Mesendoderm (in vitro differentiated cells): Measurements from ENCODE around the gene QSOX2.
A peak's percentile ranks its signal among the peaks of the same experiment; 100 is the strongest.

Source experiments
- DNase-seq: peaks from one replicate; pipeline ENCODE4 v3.0.0; 2013
- H2AK5ac ChIP-seq: 2 replicates; pipeline ENCODE4 v1.6.1; 2013; ENCODE audit warnings: low read length, inconsistent platforms
- H2BK120ac ChIP-seq: 2 replicates; pipeline ENCODE4 v1.6.1; 2013; ENCODE audit warnings: low read depth, mild to moderate bottlenecking, low read length, moderate library complexity, mixed read lengths
- H2BK15ac ChIP-seq: replicated peaks from 2 replicates; pipeline ENCODE4 v1.6.1; 2013; ENCODE audit warnings: low read depth, mild to moderate bottlenecking, moderate library complexity
- H2BK5ac ChIP-seq: 2 replicates; pipeline ENCODE4 v1.6.1; 2013; ENCODE audit warnings: low read length, inconsistent platforms
- H3K18ac ChIP-seq: 2 replicates; pipeline ENCODE4 v1.6.1; 2013; ENCODE audit warnings: mild to moderate bottlenecking, low read length, mixed read lengths
- H3K23ac ChIP-seq: one replicate; pipeline ENCODE4 v1.6.1; 2013; ENCODE audit warnings: low read length
- H3K27ac ChIP-seq: 2 replicates; pipeline ENCODE4 v1.5.1; 2013; ENCODE audit warnings: low read depth, mild to moderate bottlenecking, inconsistent platforms, low read length, moderate library complexity
- H3K27me3 ChIP-seq: 2 replicates; pipeline ENCODE4 v1.6.1; 2013; ENCODE audit warnings: low read length, control low read depth, mild to moderate bottlenecking, inconsistent platforms; ENCODE audit not compliant: insufficient read depth, poor library complexity
- H3K36me3 ChIP-seq: 2 replicates; pipeline ENCODE4 v1.6.1; 2013; ENCODE audit warnings: low read length, inconsistent platforms; ENCODE audit not compliant: control insufficient read depth, insufficient read depth
- H3K4ac ChIP-seq: one replicate; pipeline ENCODE4 v1.6.1; 2013; ENCODE audit warnings: low read depth, mild to moderate bottlenecking, low read length, moderate library complexity
- H3K4me1 ChIP-seq: 2 replicates; pipeline ENCODE4 v1.6.1; 2013; ENCODE audit warnings: low read depth, low read length, inconsistent platforms; ENCODE audit not compliant: control insufficient read depth
- H3K4me2 ChIP-seq: 2 replicates; pipeline ENCODE4 v1.6.1; 2013; ENCODE audit warnings: low read length
- H3K4me3 ChIP-seq: 2 replicates; pipeline ENCODE4 v1.5.1; 2013; ENCODE audit warnings: mild to moderate bottlenecking, low read length
- H3K56ac ChIP-seq: one replicate; pipeline ENCODE4 v1.6.1; 2013; ENCODE audit warnings: low read length
- H3K79me1 ChIP-seq: 2 replicates; pipeline ENCODE4 v1.6.1; 2013; ENCODE audit warnings: low read length, inconsistent platforms
- H3K79me2 ChIP-seq: 2 replicates; pipeline ENCODE4 v1.6.1; 2013; ENCODE audit warnings: mild to moderate bottlenecking, low read length; ENCODE audit not compliant: control insufficient read depth, insufficient read depth
- H3K9ac ChIP-seq: 2 replicates; pipeline ENCODE4 v1.6.1; 2013; ENCODE audit warnings: low read length, inconsistent platforms
- H4K5ac ChIP-seq: one replicate; pipeline ENCODE4 v1.6.1; 2013; ENCODE audit warnings: low read length
- H4K8ac ChIP-seq: one replicate; pipeline ENCODE4 v1.6.1; 2013; ENCODE audit warnings: low read depth, mild to moderate bottlenecking, control low read depth, low read length, moderate library complexity
- WGBS: extraction: QIAGEN DNeasy Blood & Tissue Kit; methylation state at CpG from one replicate; pipeline ENCODE4 v1.1.7; 2013; ENCODE audit warnings: low lambda C conversion rate, missing lambda C conversion rate; ENCODE audit not compliant: insufficient coverage; ENCODE audit errors: extremely low coverage; 5-methylcytosine and 5-hydroxymethylcytosine counted together

QSOX2 gene

DNA sequence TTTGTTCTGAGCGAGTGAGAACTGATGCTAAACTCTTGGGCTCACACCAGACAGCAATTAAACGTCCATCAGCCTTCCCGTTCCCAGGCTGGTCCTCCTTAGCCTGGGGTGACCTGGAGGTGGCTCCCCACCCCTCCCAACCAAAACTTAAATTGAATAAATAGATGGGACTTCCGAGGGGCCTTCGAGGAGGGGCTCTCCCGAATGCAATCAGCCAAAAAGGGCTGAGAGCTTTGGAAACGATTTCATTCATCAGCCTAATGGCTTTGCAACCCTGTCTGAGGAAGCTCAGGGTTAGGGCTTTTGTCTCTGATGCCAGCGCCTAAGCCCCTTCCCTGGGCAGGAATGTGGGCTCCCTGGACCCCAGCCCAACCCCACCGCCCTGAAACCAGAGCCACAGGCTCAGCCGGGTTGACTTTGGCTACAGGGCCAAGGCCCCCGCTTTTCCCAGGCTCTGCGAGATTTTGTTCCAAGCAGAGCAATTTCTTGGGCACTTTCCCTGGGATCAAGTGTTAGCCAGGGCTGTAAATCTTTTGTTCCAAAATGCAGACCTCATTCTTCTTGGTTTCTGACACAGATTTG, 69.9 kb downstream of the QSOX2 start:
- no peak overlapping the region for H3K18ac ChIP-seq
- no peak overlapping the region for H3K27ac ChIP-seq
- H2BK15ac ChIP-seq: no peak overlapping the region
- no peak overlapping the region for H3K23ac ChIP-seq
- H3K4me3 ChIP-seq: no peak overlapping the region
- H3K9ac ChIP-seq: no peak overlapping the region
- H3K79me1 ChIP-seq: no peaks in the 10 kb centered on the region
- H3K36me3 ChIP-seq: no peaks in the 10 kb centered on the region
- H4K5ac ChIP-seq: no peak overlapping the region
- H3K4me1 ChIP-seq: peaks cover 3% of the 10 kb centered on the region
- no peak for DNase-seq
- no peak overlapping the region for H2AK5ac ChIP-seq
- no peak overlapping the region for H3K56ac ChIP-seq
- no peak overlapping the region for H2BK120ac ChIP-seq
- H3K79me2 ChIP-seq: no peaks in the 10 kb centered on the region
- no peak overlapping the region for H4K8ac ChIP-seq
- no CpG with 5 or more reads among the region's 12 CpGs for WGBS
- H3K27me3 ChIP-seq: no peaks in the 10 kb centered on the region
- no peak overlapping the region for H3K4ac ChIP-seq
- H3K4me2 ChIP-seq: no peak overlapping the region
- H2BK5ac ChIP-seq: no peak overlapping the region

DNA sequence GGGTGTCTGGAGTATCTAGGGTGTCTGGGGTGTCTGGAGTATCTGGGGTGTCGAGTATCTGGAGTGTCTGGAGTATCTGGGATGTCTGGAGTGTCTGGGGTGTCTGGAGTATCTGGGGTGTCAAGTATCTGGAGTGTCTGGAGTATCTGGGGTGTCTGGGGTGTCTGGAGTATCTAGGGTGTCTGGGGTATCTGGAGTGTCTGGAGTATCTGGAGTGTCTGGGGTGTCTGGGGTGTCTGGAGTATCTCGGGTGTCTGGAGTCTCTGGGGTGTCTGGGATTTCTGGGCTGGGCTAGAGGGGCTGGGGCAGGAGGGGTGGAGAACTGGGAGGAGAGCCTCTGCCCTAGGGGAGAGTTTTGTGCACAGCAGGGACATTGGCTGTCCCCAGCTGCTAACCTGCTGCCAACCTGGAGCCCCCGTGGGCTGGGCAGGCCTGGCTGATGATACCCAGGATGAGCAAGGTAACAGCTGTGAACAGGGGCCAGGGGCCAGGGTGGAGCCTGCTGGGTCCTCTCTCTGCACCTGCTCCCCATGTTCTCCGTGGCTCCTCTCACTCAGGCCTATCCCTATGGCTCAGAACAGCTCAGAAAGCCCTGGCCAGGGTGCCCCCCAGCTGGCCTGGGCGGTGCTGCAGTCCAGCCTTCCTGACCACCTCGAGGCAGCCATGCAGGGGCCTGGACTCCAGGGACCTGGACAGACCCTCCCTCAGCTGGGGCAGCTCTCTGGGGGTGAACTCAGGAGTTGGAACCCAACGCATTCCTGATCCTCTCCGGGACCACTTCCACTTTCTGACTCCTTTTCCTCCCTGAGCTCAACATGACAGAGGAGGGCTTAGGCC, 70.6 kb downstream of the QSOX2 start:
- no peak overlapping the region for H3K9ac ChIP-seq
- no peak overlapping the region for H2BK120ac ChIP-seq
- H3K4me1 ChIP-seq: peaks cover 3% of the 10 kb centered on the region
- no peaks in the 10 kb centered on the region for H3K36me3 ChIP-seq
- no peaks in the 10 kb centered on the region for H3K79me2 ChIP-seq
- no peak overlapping the region for H3K4me2 ChIP-seq
- no CpG with 5 or more reads among the region's 8 CpGs for WGBS
- H3K23ac ChIP-seq: no peak overlapping the region
- no peak overlapping the region for H3K27ac ChIP-seq
- H4K5ac ChIP-seq: no peak overlapping the region
- no peak for DNase-seq
- H3K79me1 ChIP-seq: no peaks in the 10 kb centered on the region
- H3K56ac ChIP-seq: no peak overlapping the region
- H3K18ac ChIP-seq: no peak overlapping the region
- H2BK5ac ChIP-seq: no peak overlapping the region
- H3K27me3 ChIP-seq: no peaks in the 10 kb centered on the region
- no peak overlapping the region for H3K4ac ChIP-seq
- no peak overlapping the region for H2BK15ac ChIP-seq
- no peak overlapping the region for H2AK5ac ChIP-seq
- H4K8ac ChIP-seq: no peak overlapping the region
- no peak overlapping the region for H3K4me3 ChIP-seq

GRCh38 chr9:136173648-136174290, 71.8 kb downstream of the QSOX2 start:
- no peak overlapping the region for H2BK5ac ChIP-seq
- H3K4me1 ChIP-seq: peaks cover 3% of the 10 kb centered on the region
- no peak overlapping the region for H4K5ac ChIP-seq
- no peak overlapping the region for H3K56ac ChIP-seq
- no peak overlapping the region for H2BK120ac ChIP-seq
- H4K8ac ChIP-seq: no peak overlapping the region
- DNase-seq: no peak
- H3K23ac ChIP-seq: no peak overlapping the region
- no peaks in the 10 kb centered on the region for H3K79me1 ChIP-seq
- H3K36me3 ChIP-seq: no peaks in the 10 kb centered on the region
- no peak overlapping the region for H3K18ac ChIP-seq
- no peak overlapping the region for H3K4me2 ChIP-seq
- no peaks in the 10 kb centered on the region for H3K79me2 ChIP-seq
- no peak overlapping the region for H2AK5ac ChIP-seq
- H2BK15ac ChIP-seq: no peak overlapping the region
- no CpG with 5 or more reads among the region's 14 CpGs for WGBS
- no peak overlapping the region for H3K9ac ChIP-seq
- H3K4ac ChIP-seq: no peak overlapping the region
- H3K4me3 ChIP-seq: no peak overlapping the region
- H3K27ac ChIP-seq: no peak overlapping the region
- H3K27me3 ChIP-seq: no peaks in the 10 kb centered on the region

GRCh38 chr9:136172412-136173079, 73.1 kb downstream of the QSOX2 start:
- Histone ChIP-seq H3K27ac (no peak overlapping the region), H3K4me3 (no peak overlapping the region), H3K79me2 (no peaks in the 10 kb centered on the region), H3K18ac (no peak overlapping the region), H2BK120ac (no peak overlapping the region), H3K9ac (no peak overlapping the region), H3K4me1 (peaks cover 3% of the 10 kb centered on the region), H3K36me3 (no peaks in the 10 kb centered on the region), H2BK15ac (no peak overlapping the region), H4K5ac (no peak overlapping the region), H2BK5ac (no peak overlapping the region), H3K23ac (no peak overlapping the region), H3K4ac (no peak overlapping the region), H3K27me3 (no peaks in the 10 kb centered on the region), H3K4me2 (no peak overlapping the region), H2AK5ac (no peak overlapping the region), H3K56ac (no peak overlapping the region), H3K79me1 (no peaks in the 10 kb centered on the region), H4K8ac (no peak overlapping the region)
- peak; percentile 61 for DNase-seq
- WGBS: no CpG with 5 or more reads among the region's 16 CpGs

DNA sequence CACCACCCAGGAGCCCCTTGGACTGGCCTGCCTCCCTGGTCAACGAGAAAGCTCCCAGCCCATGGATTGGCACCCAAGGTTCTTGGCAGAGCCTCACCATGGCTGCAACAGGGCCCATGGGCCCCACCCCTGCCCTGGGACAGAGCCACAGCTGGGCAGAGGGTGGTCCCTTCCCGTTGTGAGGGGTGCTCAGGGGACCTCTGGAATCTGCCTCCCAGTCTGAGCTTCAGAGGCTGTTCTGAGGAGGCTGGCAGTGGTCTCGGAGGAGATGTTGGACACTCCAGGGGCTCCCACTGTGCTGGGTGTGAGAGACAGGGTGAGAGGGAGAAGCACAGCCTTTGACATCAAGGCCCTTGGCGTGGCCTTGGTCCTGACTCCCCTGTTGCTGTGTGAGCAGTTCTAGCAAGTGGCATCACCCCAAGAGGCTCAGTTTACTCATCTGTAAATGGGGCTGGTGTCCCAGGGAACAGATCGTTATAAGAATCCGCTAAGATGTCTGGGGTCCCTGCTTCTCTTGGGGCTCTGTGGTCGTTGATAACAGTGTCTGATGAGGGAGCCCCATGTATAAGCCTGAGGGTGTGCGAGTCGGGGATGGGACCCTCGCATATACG, 73.7 kb downstream of the QSOX2 start:
- Histone ChIP-seq H3K79me2 (no peaks in the 10 kb centered on the region), H3K4me2 (no peak overlapping the region), H2BK120ac (no peak overlapping the region), H2BK5ac (no peak overlapping the region), H3K4me3 (no peak overlapping the region), H2BK15ac (no peak overlapping the region), H3K9ac (no peak overlapping the region), H3K79me1 (no peaks in the 10 kb centered on the region), H3K4me1 (peaks cover 3% of the 10 kb centered on the region), H3K18ac (no peak overlapping the region), H3K23ac (peak overlapping the region; percentile 80), H2AK5ac (no peak overlapping the region), H4K5ac (no peak overlapping the region), H4K8ac (no peak overlapping the region), H3K4ac (no peak overlapping the region), H3K27ac (no peak overlapping the region), H3K36me3 (no peaks in the 10 kb centered on the region), H3K27me3 (no peaks in the 10 kb centered on the region), H3K56ac (peak overlapping the region; percentile 3)
- no CpG with 5 or more reads among the region's 11 CpGs for WGBS
- DNase-seq: no peak
